GM12891 (cell line): ENCODE results near the gene COX19. TPM values are rescaled to one million over a fixed set of nuclear protein-coding genes. Genes with fewer than 3 reads are reported as not detected.

ENCODE experiments used
- DNase-seq: peaks from one replicate; pipeline ENCODE4 v3.0.0; 2011; ENCODE audit warnings: low spot score; ENCODE audit not compliant: insufficient read length
- FAIRE-seq: peaks from 2 replicates; lab custom pipeline; 2011; peaks lifted over from hg19 to GRCh38; lab: Jason Lieb, UNC
- PAX5 ChIP-seq: IDR thresholded peaks from 2 replicates; pipeline ENCODE4 v1.6.1; 2011; ENCODE audit warnings: low read length, moderate library complexity, mild to moderate bottlenecking; ENCODE audit not compliant: insufficient read depth, severe bottlenecking
- POLR2A ChIP-seq: IDR thresholded peaks from 2 replicates; pipeline ENCODE4 v1.6.1; 2011; ENCODE audit warnings: low read depth, low read length, control low read depth
- POLR2AphosphoS5 ChIP-seq: IDR thresholded peaks from 2 replicates; pipeline ENCODE4 v1.6.1; 2011; ENCODE audit warnings: low read depth, low read length, control low read depth
- POU2F2 ChIP-seq: IDR thresholded peaks from 2 replicates; pipeline ENCODE4 v1.6.1; 2011; ENCODE audit warnings: low read depth, mild to moderate bottlenecking, control low read depth, low read length, moderate library complexity
- SPI1 ChIP-seq: IDR thresholded peaks from 2 replicates; pipeline ENCODE4 v1.6.1; 2011; ENCODE audit warnings: low read depth, low read length, control low read depth
- TAF1 ChIP-seq: IDR thresholded peaks from 2 replicates; pipeline ENCODE4 v1.6.1; 2011; ENCODE audit warnings: low read depth, low read length, control low read depth
- polyA plus RNA-seq: library from polyadenylated mRNA; unstranded; fragments of >200 nt; gene quantifications from one replicate; pipeline ENCODE4 v1.2.1, GENCODE V29; 2012; ENCODE audit warnings: low read depth, missing spikeins, inconsistent platforms; ENCODE audit not compliant: missing spikeins

The COX19 gene, protein sequence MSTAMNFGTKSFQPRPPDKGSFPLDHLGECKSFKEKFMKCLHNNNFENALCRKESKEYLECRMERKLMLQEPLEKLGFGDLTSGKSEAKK
- 6.2 TPM for polyA plus RNA-seq

DNA sequence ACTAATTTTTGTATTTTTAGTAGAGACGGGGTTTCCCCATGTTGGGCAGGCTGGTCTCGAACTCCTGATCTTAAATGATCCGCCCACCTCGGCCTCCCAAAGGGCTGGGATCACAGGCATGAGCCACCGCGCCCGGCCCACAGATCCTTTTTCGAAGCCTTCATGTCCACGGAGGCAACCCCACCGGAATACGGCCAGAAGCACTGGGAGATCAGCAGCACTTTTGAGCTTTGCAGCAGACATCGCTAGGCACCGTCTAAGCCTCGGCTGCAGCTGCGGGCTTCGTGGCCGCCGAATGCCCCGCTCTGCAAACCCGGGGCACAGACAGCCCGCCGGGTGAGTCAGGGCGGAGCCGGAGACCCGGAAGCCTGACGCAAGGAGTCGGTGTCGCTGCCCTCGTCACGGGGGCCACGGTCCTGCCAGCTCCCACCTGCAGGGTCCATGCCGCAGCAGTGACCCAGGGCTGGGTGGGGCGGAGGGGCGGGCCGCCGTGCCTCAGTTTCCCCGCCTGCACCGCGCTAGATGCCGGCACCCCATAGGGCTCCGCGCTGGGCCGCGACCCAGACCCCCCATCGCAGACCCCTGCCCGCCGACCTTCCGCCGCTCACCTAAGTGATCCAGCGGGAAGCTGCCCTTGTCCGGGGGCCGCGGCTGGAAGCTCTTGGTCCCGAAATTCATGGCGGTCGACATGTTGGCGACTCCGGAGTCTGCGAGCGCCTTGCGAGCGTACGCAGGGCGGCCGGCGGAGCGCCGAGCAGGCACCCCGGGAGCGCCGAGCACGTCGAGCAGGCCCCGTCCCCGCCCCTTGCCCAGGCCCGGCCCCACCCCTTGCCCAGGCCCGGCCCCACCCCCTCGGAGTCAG is at the start of gene COX19:
Gene COX19, minus strand, starts transcription at position 730 of the 862 bp plus-strand sequence. Its CDS starts 40 bp downstream, at position 690.
- TF ChIP-seq POU2F2 = no peak
- peak; percentile 89 for TF ChIP-seq POLR2AphosphoS5
- peak; percentile 49 for TF ChIP-seq PAX5
- TF ChIP-seq SPI1 = no peak
- TF ChIP-seq TAF1 = peak; percentile 59; the same call in 1 of the 2 replicates
- TF ChIP-seq POLR2A = peak; percentile 65
- FAIRE-seq (peak; percentile 81), DNase-seq (peak; percentile 93)

DNA sequence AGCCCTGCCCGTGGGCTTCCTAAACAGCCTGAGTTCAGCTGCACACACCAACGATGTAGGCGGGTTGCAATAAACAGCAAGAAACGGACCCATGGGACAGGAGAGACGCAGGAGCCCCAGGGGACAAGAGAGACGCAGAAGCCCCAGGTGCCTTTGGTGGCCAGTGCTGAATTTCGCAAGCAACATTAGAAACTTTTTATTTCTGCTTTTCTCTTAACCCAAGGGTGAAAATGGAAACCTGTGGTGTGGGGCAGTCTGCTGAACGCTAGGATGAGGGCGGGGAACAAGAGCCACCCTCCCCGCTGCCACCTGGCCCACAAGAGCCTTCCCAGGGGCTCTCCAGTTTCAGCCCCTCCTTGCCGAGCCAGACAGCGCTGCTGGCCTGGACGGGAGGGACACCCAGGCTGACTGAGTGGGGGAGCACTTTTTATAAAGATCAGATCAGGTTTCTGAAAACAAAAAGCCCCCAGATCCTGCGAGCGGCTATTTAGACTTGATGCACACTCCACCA is 49.0 kb upstream of the COX19 start:
- no peak for TF ChIP-seq SPI1
- peak; percentile 68; the same call in 1 of the 2 replicates for TF ChIP-seq POU2F2
- 0 out of 2 replicates have a peak, but pooled peaks have one; percentile 13 for TF ChIP-seq TAF1
- TF ChIP-seq POLR2AphosphoS5 = peak; percentile 57; the same call in 1 of the 2 replicates
- FAIRE-seq (peak; percentile 84), DNase-seq (peak; percentile 81)

DNA sequence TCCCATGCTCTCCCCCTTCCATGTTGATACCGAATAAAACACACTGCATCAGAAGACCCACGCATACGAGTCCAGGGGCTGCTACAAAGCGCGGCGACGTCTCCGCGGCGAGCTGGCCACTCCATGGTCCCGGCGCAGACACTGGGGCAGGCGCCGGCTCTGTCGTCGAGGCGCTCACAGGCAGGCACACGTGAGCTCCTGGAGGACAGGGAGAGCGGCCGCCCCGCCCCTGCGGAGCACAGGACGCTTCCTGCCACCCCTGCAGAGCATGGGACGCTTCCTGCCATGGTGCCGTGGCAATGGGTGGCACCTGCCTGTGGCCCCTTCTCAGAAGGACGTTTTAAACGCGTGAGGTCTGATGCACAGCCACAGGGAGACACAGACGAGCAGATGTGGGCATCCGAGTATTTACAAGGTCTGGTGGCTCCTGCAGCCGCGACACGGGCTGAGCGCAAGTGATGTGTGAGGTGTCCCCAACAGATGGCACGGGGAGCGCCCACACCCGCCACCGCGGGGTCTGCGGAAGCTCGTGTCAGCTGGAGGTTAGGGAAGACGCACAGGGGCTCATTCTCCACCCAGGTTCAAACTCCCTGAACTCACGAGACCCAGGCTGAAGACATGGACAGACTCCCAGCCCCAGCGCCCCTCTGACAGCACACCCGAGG is 47.6 kb upstream of the COX19 start:
- TF ChIP-seq SPI1 = no peak
- peak; percentile 72 for FAIRE-seq

DNA sequence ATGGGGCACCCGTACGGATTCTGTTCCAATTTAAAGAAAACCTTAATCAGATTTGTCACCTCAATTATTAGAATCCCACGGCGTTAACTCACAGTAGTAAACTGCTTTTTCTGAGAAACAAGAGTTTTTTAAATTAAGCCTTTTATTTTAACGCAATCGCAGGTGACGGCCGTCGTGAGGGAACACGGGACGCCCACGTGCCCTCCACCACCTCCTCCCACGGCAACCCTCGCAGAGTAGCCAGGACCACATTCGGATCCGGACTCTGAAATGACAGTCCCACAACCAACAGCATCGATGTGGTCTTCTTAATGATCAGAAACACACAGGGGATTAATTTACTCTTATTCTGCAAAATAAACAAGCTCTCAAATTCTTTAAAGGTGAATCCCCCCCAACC is 47.0 kb upstream of the COX19 start:
- no peak for TF ChIP-seq PAX5
- no peak for TF ChIP-seq SPI1
- no peak for TF ChIP-seq TAF1
- no peak for TF ChIP-seq POU2F2
- TF ChIP-seq POLR2A = no peak
- no peak for TF ChIP-seq POLR2AphosphoS5
- FAIRE-seq (no peak), DNase-seq (no peak)

More for the DNA sequence above, 47.6 kb upstream of the COX19 start:
- DNase-seq = no peak

DNA sequence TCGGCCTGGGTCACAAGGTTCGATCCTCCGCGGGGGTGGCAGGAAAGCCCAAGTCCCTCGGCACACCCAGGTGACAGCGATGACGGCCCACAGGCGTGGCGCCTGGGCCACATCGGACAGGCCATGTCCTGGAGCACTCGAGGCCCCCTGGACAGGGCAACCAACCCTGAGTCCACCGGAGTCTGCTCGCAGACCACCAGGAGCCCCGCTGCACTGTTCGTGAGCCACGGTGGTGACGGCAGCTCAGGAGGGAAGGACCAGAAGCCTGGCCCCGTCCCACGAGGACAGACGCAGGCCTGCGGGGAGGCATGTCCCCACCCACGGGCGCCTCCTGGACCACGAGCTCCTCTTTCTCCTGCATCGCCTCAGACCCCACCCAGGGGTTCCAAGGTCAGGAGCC is 46.6 kb upstream of the COX19 start:
- TF ChIP-seq POLR2AphosphoS5 (0 out of 2 replicates have a peak, but pooled peaks have one; percentile 21), SPI1 (no peak)
- FAIRE-seq = no peak

DNA sequence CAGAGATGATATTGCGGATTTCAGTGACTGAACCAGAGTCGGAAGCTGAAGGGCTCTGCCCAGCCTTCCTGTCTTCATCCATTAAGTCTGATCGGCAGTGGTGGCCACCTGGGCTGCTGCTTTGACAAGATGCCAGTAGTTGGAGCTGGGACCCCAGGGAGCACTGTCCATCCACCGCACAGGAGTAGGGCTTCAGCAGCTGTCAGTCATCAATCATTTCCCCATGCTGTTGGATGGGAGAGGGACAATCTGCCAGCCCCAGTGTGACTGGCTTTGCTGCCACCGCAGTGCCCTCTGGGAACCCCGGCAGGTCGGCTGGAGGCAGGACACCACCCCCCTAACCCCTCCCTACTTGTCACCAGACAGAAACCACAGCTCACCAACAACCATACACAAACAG is 46.0 kb upstream of the COX19 start:
- DNase-seq (no peak), FAIRE-seq (no peak)
- TF ChIP-seq POLR2AphosphoS5 (no peak), SPI1 (no peak), PAX5 (no peak), TAF1 (no peak), POU2F2 (no peak), POLR2A (no peak)

More for the DNA sequence above, 46.6 kb upstream of the COX19 start:
- DNase-seq = no peak

DNA sequence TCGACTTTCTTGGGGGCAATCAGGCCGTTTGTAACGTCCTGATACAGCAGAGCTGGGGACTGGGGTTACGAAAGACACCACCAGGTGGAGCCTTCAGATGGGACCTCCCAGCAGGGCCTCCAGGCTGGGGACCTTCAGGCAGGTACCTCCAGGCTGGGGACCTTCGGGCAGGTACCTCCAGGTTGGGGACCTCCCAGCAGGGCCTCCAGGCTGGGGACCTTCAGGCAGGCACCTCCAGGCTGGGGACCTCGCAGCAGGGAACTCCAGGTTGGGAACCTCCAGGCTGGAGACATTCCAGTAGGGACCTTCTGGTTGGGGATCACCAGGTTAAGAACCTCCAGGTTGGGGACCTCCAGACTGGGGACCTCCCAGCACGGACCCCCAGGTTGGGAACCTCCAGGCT is 45.5 kb upstream of the COX19 start:
- DNase-seq (no peak), FAIRE-seq (no peak)
- TF ChIP-seq POLR2AphosphoS5 (no peak), TAF1 (no peak), PAX5 (no peak), POLR2A (no peak), POU2F2 (no peak), SPI1 (no peak)

DNA sequence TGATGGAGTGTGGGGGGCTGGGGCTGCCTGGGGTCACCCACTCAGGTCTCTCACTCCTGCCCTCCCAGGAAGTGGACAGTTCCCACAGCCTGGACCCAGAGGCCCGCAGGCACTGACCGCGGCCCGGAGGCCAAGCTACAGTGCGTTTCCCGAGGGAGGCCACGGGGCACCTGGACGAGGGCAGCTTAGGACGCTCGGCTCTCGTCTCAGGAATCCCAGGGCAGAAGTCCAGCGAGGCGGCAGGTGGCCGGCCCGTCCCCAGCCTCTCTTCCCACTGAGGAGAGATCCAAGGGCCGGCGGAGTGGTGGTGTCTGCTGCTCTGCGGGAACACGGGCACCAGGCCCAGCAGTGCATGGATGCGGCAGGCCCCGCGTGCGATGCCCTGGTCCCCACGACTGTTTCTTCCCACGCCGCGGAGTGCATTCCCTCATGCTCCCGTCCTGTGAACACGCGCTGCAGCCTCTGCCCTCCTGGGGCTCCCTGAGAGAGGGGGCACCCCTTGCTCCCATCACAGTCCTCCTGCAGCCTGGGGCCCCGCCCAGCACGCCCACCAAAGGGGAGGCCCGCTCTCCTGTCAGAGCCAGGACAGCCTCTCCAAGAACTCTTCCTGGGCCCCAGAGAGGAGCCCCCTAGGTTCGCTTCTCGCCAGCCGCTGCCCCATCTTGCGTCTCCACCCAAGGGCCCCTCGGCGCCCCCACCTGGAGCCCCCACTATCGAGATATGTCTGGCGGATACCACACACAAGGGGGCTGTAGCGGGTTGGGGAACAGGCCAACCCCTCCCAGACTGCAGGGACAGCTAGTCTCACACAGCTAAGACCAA is 44.7 kb upstream of the COX19 start:
- DNase-seq = no peak
- FAIRE-seq = no peak
- TF ChIP-seq POLR2AphosphoS5 = no peak
- TF ChIP-seq TAF1 = no peak
- no peak for TF ChIP-seq POLR2A

DNA sequence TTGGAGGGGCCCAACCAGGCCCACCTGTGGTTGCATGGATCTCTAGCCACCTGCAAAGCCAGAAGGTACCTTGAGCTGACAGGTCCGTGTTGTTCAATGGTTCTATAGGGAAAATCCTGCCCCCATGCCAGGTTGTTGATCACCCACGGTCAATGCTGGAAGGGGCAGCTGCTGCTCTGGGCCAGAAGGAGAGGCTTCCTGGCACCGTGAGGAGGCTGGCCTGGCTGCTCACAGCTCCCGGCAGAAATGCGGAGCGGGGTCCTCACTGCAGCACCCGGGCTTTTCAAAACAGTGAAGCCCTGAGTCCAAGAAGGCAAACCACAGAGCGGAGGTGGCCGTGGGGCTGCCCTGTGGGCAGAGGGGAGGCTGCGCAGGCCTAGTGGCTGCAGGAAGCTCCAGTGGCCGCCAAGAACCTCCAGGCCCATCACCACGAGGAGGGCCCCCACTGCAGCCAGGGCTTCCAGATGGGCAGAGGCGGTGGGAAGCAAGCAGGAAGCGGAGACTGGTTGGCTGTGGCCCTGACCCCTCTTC is 44.0 kb upstream of the COX19 start:
- DNase-seq = no peak
- no peak for FAIRE-seq
- TF ChIP-seq POLR2AphosphoS5 = no peak
- TF ChIP-seq TAF1 = no peak
- TF ChIP-seq PAX5 = no peak
- TF ChIP-seq POU2F2 = no peak
- no peak for TF ChIP-seq SPI1
- no peak for TF ChIP-seq POLR2A

DNA sequence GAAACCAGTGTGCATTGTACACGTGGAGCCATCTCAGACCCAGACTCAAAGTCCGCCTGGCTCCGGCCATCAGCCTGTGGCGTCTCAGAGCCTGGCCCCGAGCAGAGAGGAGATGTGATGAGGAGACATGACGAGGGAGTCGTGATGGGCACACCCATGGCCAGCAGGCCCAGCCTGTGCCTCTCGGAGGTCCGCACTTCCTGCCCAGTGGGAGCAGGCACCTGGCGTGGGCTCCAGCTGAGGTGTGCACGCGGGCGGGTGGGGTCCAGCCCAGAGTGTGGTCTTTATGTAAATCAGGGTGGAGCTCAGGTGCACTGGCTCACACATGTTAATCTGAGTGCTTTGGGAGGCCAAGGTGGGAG is 43.0 kb upstream of the COX19 start:
- DNase-seq (no peak), FAIRE-seq (no peak)
- TF ChIP-seq POU2F2 = no peak
- peak; percentile 61 for TF ChIP-seq POLR2A
- TF ChIP-seq PAX5 = no peak
